Fibroblast of lung (primary cell): ENCODE results near the gene ZC3H12C. TPM values are rescaled to one million over a fixed set of nuclear protein-coding genes. Genes with fewer than 3 reads are reported as not detected.

ENCODE experiments used
- DNase-seq, 2 donors: peaks; one replicate each; pipeline versions ENCODE4 v3.0.0 to v3.0.0-alpha.2; 2010; ENCODE audit warnings: low read depth in 2 of 2
- H2AFZ ChIP-seq: 2 replicates; pipeline ENCODE4 v1.5.1; 2012; ENCODE audit warnings: low read length, control low read depth, inconsistent platforms
- H3K27ac ChIP-seq: 2 replicates; pipeline ENCODE4 v1.5.1; 2011; ENCODE audit warnings: low read length, control low read depth; ENCODE audit not compliant: insufficient read depth
- H3K27me3 ChIP-seq: 2 replicates; pipeline ENCODE4 v1.5.1; 2011; ENCODE audit warnings: mild to moderate bottlenecking, low read length; ENCODE audit not compliant: control insufficient read depth, insufficient read depth
- H3K36me3 ChIP-seq: 2 replicates; pipeline ENCODE4 v1.5.1; 2011; ENCODE audit warnings: low read length; ENCODE audit not compliant: control insufficient read depth, insufficient read depth
- H3K4me1 ChIP-seq: 2 replicates; pipeline ENCODE4 v1.5.1; 2011; ENCODE audit warnings: low read length; ENCODE audit not compliant: control insufficient read depth, insufficient read depth; ENCODE audit errors: extremely low read depth
- H3K4me2 ChIP-seq: 2 replicates; pipeline ENCODE4 v1.5.1; 2011; ENCODE audit warnings: low read length, control low read depth; ENCODE audit not compliant: insufficient read depth; ENCODE audit errors: extremely low read depth
- H3K4me3 ChIP-seq, 4 experiments: fragments of 200-600 bp in 1 of 4; sonication (generic) in 1 of 4; replicated peaks in 1 of 4; 2 replicates each; pipeline ENCODE4 v1.5.1; 2011 to 2016; ENCODE audit warnings: low read length in 4 of 4, low read depth in 3 of 4, mild to moderate bottlenecking in 3 of 4, control low read depth in 2 of 4, inconsistent platforms in 1 of 4, mixed read lengths in 1 of 4; ENCODE audit not compliant: insufficient read depth in 1 of 4; ENCODE audit errors: control extremely low read depth in 1 of 4
- H3K79me2 ChIP-seq: 2 replicates; pipeline ENCODE4 v1.5.1; 2012; ENCODE audit warnings: mild to moderate bottlenecking, low read length, inconsistent platforms; ENCODE audit not compliant: control insufficient read depth, insufficient read depth
- H3K9ac ChIP-seq: 2 replicates; pipeline ENCODE4 v1.5.1; 2011; ENCODE audit warnings: mild to moderate bottlenecking, low read length, control low read depth; ENCODE audit not compliant: insufficient read depth
- H3K9me3 ChIP-seq: 2 replicates; pipeline ENCODE4 v1.5.1; 2012; ENCODE audit warnings: low read depth, low read length; ENCODE audit not compliant: control insufficient read depth, insufficient read depth
- H4K20me1 ChIP-seq: 2 replicates; pipeline ENCODE4 v1.5.1; 2011; ENCODE audit warnings: low read length; ENCODE audit not compliant: control insufficient read depth, insufficient read depth; ENCODE audit errors: extremely low read depth
- CTCF ChIP-seq, 2 donors: IDR thresholded peaks in 1 of 2; conservative IDR thresholded peaks in 1 of 2; 1 replicate in 1 of 2; 2 replicates in 1 of 2; pipeline ENCODE4 v1.5.1; 2011 to 2012; ENCODE audit warnings: low read length in 2 of 2, control low read depth in 1 of 2, inconsistent platforms in 1 of 2, low read depth in 1 of 2, mild to moderate bottlenecking in 1 of 2
- EZH2 ChIP-seq: IDR thresholded peaks from 2 replicates; pipeline ENCODE4 v1.5.1; 2012; ENCODE audit warnings: low read length, control low read depth, mild to moderate bottlenecking; ENCODE audit errors: missing control alignments
- polyA plus RNA-seq, 2 donors: library from polyadenylated mRNA; depleted of rRNA in 1 of 2; stranded (reverse) in 1 of 2; unstranded in 1 of 2; fragments of >200 nt; gene quantifications; 2 replicates each; pipeline ENCODE4 v1.2.1, GENCODE V29; 2011 to 2012; ENCODE audit warnings: missing spikeins in 1 of 2
- total RNA-seq: library from RNA; depleted of rRNA; stranded (reverse); fragments of >200 nt; gene quantifications from 2 replicates; pipeline ENCODE4 v1.2.1, GENCODE V29; 2014

Gene ZC3H12C
- total and polyA plus RNA-seq, 2 donors (not counting 1 experiment from before 2014, with no cell fraction given), result 7.2 to 10.1 TPM

DNA sequence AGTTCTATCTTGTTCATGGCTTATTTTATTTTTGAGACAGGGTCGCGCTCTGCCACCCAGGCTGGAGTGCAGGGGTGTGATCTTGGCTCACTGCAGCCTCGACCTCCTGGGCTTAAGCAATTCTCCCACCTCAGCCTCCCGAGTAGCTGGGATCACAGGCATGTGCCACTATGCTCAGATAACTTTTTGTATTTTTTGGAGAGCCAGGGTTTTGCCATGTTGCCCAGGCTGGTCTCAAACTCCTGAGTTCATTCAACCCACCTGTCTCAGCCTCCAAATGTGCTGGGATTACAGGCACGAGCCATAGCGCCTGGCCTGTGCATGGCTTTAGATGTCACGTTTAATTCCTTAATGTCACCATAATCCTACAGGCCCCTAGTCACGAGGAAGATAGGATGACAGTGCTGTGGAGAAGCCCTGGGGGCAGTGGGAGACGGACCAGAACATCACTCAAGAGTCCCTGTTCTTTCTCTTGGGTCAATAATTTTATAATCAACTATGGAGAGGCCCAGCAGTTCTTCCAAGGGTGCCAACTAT, 103.8 kb downstream of the ZC3H12C start:
- Histone ChIP-seq H3K9ac (no peak overlapping the region), H3K27me3 (no peaks in the 10 kb centered on the region), H3K9me3 (no peaks in the 10 kb centered on the region), H4K20me1 (no peaks in the 10 kb centered on the region), H3K4me3 (no peak overlapping the region), H3K27ac (no peak overlapping the region), H3K4me2 (no peak overlapping the region), H2AFZ (no peak overlapping the region), H3K79me2 (no peaks in the 10 kb centered on the region), H3K4me1 (peaks cover 15% of the 10 kb centered on the region), H3K36me3 (no peaks in the 10 kb centered on the region)
- TF ChIP-seq CTCF (conservative IDR thresholded peaks at IDR 0.05 in 1 of 2, IDR thresholded peaks at IDR 0.05 in 1 of 2; ENCODE audit: low read depth in 1 of 2, low read length in 2 of 2), result no peak
- TF ChIP-seq EZH2, result no peak
- no peak for DNase-seq

GRCh38 chr11:110198031-110198729, 105.0 kb downstream of the ZC3H12C start:
- Histone ChIP-seq H2AFZ (no peak overlapping the region), H3K4me2 (no peak overlapping the region), H3K36me3 (no peaks in the 10 kb centered on the region), H3K9ac (no peak overlapping the region), H3K27ac (no peak overlapping the region), H3K79me2 (no peaks in the 10 kb centered on the region), H3K4me3 (no peak overlapping the region), H3K4me1 (peaks cover 15% of the 10 kb centered on the region), H4K20me1 (no peaks in the 10 kb centered on the region), H3K27me3 (no peaks in the 10 kb centered on the region), H3K9me3 (no peaks in the 10 kb centered on the region)
- no peak for TF ChIP-seq CTCF (conservative IDR thresholded peaks at IDR 0.05 in 1 of 2, IDR thresholded peaks at IDR 0.05 in 1 of 2; ENCODE audit: low read depth in 1 of 2, low read length in 2 of 2)
- TF ChIP-seq EZH2, result no peak
- DNase-seq, result peak; percentile 43 to 55

GRCh38 chr11:110199184-110199981, 106.2 kb downstream of the ZC3H12C start:
- no peaks in the 10 kb centered on the region for H4K20me1 ChIP-seq
- H3K27ac ChIP-seq, result no peak overlapping the region
- TF ChIP-seq CTCF (conservative IDR thresholded peaks at IDR 0.05 in 1 of 2, IDR thresholded peaks at IDR 0.05 in 1 of 2; ENCODE audit: low read depth in 1 of 2, low read length in 2 of 2) (no peak), EZH2 (no peak)
- no peaks in the 10 kb centered on the region for H3K27me3 ChIP-seq
- peaks cover 15% of the 10 kb centered on the region for H3K4me1 ChIP-seq
- H3K4me2 ChIP-seq, result no peak overlapping the region
- H3K36me3 ChIP-seq, result no peaks in the 10 kb centered on the region
- H3K9me3 ChIP-seq, result no peaks in the 10 kb centered on the region
- no peak overlapping the region for H3K4me3 ChIP-seq
- H3K9ac ChIP-seq, result no peak overlapping the region
- H3K79me2 ChIP-seq, result no peaks in the 10 kb centered on the region
- peak in 1 of 2 donors; percentile 74 for DNase-seq
- H2AFZ ChIP-seq, result no peak overlapping the region
